Ectodermal cell (in vitro differentiated cells): Measurements from ENCODE around the gene SYCP2.

Experiments used
- H3K27ac ChIP-seq: 2 replicates; pipeline ENCODE4 v1.7.0; 2013; ENCODE audit warnings: mild to moderate bottlenecking, low read depth, low read length; ENCODE audit not compliant: insufficient read depth, poor library complexity, severe bottlenecking
- H3K27me3 ChIP-seq: 2 replicates; pipeline ENCODE4 v1.7.0; 2013; ENCODE audit warnings: mild to moderate bottlenecking, low read length; ENCODE audit not compliant: insufficient read depth, control insufficient read depth, poor library complexity, severe bottlenecking
- H3K36me3 ChIP-seq: one replicate; pipeline ENCODE4 v1.7.0; 2013; ENCODE audit warnings: low read length; ENCODE audit not compliant: control insufficient read depth, insufficient read depth
- H3K4me1 ChIP-seq: one replicate; pipeline ENCODE4 v1.7.0; 2013; ENCODE audit warnings: low read length; ENCODE audit not compliant: control insufficient read depth, insufficient read depth
- H3K4me3 ChIP-seq: 2 replicates; pipeline ENCODE4 v1.7.0; 2013; ENCODE audit warnings: low read depth, low read length, control low read depth; ENCODE audit not compliant: insufficient read depth
- H3K9me3 ChIP-seq: 2 replicates; pipeline ENCODE4 v1.7.0; 2013; ENCODE audit warnings: mild to moderate bottlenecking, low read length, moderate library complexity; ENCODE audit not compliant: control insufficient read depth
- WGBS, 2 experiments: methylation state at CpG; one replicate each; pipeline ENCODE4 v1.1.7; 2013; ENCODE audit warnings: missing lambda C conversion rate in 2 of 2; 5-methylcytosine and 5-hydroxymethylcytosine counted together

Gene SYCP2

GRCh38 chr20:59839400-59839799 is 94.0 kb downstream of the SYCP2 start:
- Histone ChIP-seq H3K4me1 (peaks cover 13% of the 10 kb centered on the region), H3K9me3 (no peaks in the 10 kb centered on the region), H3K27ac (no peak overlapping the region), H3K36me3 (no peaks in the 10 kb centered on the region), H3K27me3 (peaks cover 10% of the 10 kb centered on the region), H3K4me3 (no peak overlapping the region)
- 89% methylated on average over 5 of the region's 5 CpGs for WGBS, 2 experiments

GRCh38 chr20:59837623-59838394 is 95.6 kb downstream of the SYCP2 start:
- H3K36me3 ChIP-seq, result no peaks in the 10 kb centered on the region
- WGBS, 2 experiments, result 85 to 92% methylated on average over 3 to 4 of the region's 4 CpGs
- peaks cover 10% of the 10 kb centered on the region for H3K27me3 ChIP-seq
- H3K27ac ChIP-seq, result no peak overlapping the region
- peaks cover 13% of the 10 kb centered on the region for H3K4me1 ChIP-seq
- H3K4me3 ChIP-seq, result no peak overlapping the region
- H3K9me3 ChIP-seq, result no peaks in the 10 kb centered on the region

- H3K4me3 ChIP-seq, result no peak overlapping the region
- H3K27me3 ChIP-seq, result peaks cover 8% of the 10 kb centered on the region
- no peak overlapping the region for H3K27ac ChIP-seq
- WGBS, 2 experiments, result 72 to 76% methylated on average over 6 of the region's 6 CpGs
- H3K4me1 ChIP-seq, result peaks cover 16% of the 10 kb centered on the region
- H3K36me3 ChIP-seq, result no peaks in the 10 kb centered on the region
- H3K9me3 ChIP-seq, result no peaks in the 10 kb centered on the region
Measured at GRCh38 chr20:59836767-59837166, 96.7 kb downstream of the SYCP2 start.

GRCh38 chr20:59835448-59836395 is 97.7 kb downstream of the SYCP2 start:
- Histone ChIP-seq H3K27me3 (peaks cover 4% of the 10 kb centered on the region), H3K27ac (no peak overlapping the region), H3K4me3 (no peak overlapping the region), H3K36me3 (no peaks in the 10 kb centered on the region), H3K9me3 (no peaks in the 10 kb centered on the region), H3K4me1 (peaks cover 21% of the 10 kb centered on the region)
- WGBS, 2 experiments, result 45% methylated on average over 16 of the region's 16 CpGs

GRCh38 chr20:59835057-59835447 is 98.4 kb downstream of the SYCP2 start:
- H3K36me3 ChIP-seq, result no peaks in the 10 kb centered on the region
- no peak overlapping the region for H3K27ac ChIP-seq
- H3K27me3 ChIP-seq, result no peaks in the 10 kb centered on the region
- no peaks in the 10 kb centered on the region for H3K9me3 ChIP-seq
- WGBS, 2 experiments, result 53 to 55% methylated on average over 2 of the region's 2 CpGs
- peaks cover 21% of the 10 kb centered on the region for H3K4me1 ChIP-seq
- no peak overlapping the region for H3K4me3 ChIP-seq

- Histone ChIP-seq H3K4me3 (no peak overlapping the region), H3K27me3 (no peaks in the 10 kb centered on the region), H3K27ac (no peak overlapping the region), H3K36me3 (no peaks in the 10 kb centered on the region), H3K9me3 (no peaks in the 10 kb centered on the region), H3K4me1 (peaks cover 21% of the 10 kb centered on the region)
- 87 to 88% methylated on average over 13 of the region's 13 CpGs for WGBS, 2 experiments
Measured at GRCh38 chr20:59832406-59833363, 100.8 kb downstream of the SYCP2 start.

GRCh38 chr20:59831916-59832270 is 101.5 kb downstream of the SYCP2 start:
- H3K4me3 ChIP-seq, result no peak overlapping the region
- no peaks in the 10 kb centered on the region for H3K36me3 ChIP-seq
- no peaks in the 10 kb centered on the region for H3K27me3 ChIP-seq
- 70 to 71% methylated on average over 3 of the region's 3 CpGs for WGBS, 2 experiments
- no peak overlapping the region for H3K27ac ChIP-seq
- no peaks in the 10 kb centered on the region for H3K9me3 ChIP-seq
- H3K4me1 ChIP-seq, result peaks cover 21% of the 10 kb centered on the region

GRCh38 chr20:59831024-59831915 is 102.2 kb downstream of the SYCP2 start:
- no peaks in the 10 kb centered on the region for H3K27me3 ChIP-seq
- WGBS, 2 experiments, result 84% methylated on average over 23 of the region's 23 CpGs
- no peaks in the 10 kb centered on the region for H3K9me3 ChIP-seq
- H3K27ac ChIP-seq, result no peak overlapping the region
- no peaks in the 10 kb centered on the region for H3K36me3 ChIP-seq
- no peak overlapping the region for H3K4me3 ChIP-seq
- H3K4me1 ChIP-seq, result peaks cover 20% of the 10 kb centered on the region

- no peaks in the 10 kb centered on the region for H3K27me3 ChIP-seq
- H3K4me1 ChIP-seq, result peaks cover 14% of the 10 kb centered on the region
- no peaks in the 10 kb centered on the region for H3K36me3 ChIP-seq
- H3K27ac ChIP-seq, result no peak overlapping the region
- no peak overlapping the region for H3K4me3 ChIP-seq
- WGBS, 2 experiments, result 81 to 85% methylated on average over 6 of the region's 6 CpGs
- H3K9me3 ChIP-seq, result no peaks in the 10 kb centered on the region
Measured at GRCh38 chr20:59830665-59831023, 102.8 kb downstream of the SYCP2 start.
